OCI-LY7 (cell line): ENCODE results near the gene RIPK1.

Source experiments
- CTCF ChIP-seq: fragments of 200-600 bp; sonication (generic); conservative IDR thresholded peaks from 2 replicates; pipeline ENCODE4 v1.5.1; 2014; ENCODE audit warnings: mild to moderate bottlenecking, antibody characterized with exemption, low read length, moderate library complexity, mixed read lengths
- EZH2phosphoT487 ChIP-seq: fragments of 200-600 bp; sonication (generic); IDR thresholded peaks from 2 replicates; pipeline ENCODE4 v1.6.1; 2018; ENCODE audit warnings: low read depth, borderline replicate concordance, mild to moderate bottlenecking, mixed run types, antibody characterized with exemption, low read length, moderate library complexity, mixed read lengths

GRCh38 chr6:3163248-3163594 is 94.9 kb downstream of the RIPK1 start:
- peak; percentile 47; the same call in 1 of the 2 replicates for TF ChIP-seq CTCF
- no peak for TF ChIP-seq EZH2phosphoT487
